GM23338 (cell line): ENCODE results near the gene SEPTIN8. TPM values are rescaled to one million over a fixed set of nuclear protein-coding genes. Genes with fewer than 3 reads are reported as not detected.

Experiments used
- ATAC-seq: fragments of 200-7000 bp; cut with Tn5 transposase; 3 replicates; pipeline ENCODE4 v1.9.1; 2020
- DNase-seq: peaks from one replicate; pipeline ENCODE4 v3.0.0-alpha.2; 2015; ENCODE audit warnings: low spot score
- H2AFZ ChIP-seq: fragments of 200-600 bp; sonication (generic); 2 replicates; pipeline ENCODE4 v1.8.0; 2016; ENCODE audit warnings: antibody characterized with exemption, mild to moderate bottlenecking, moderate library complexity
- H3F3A ChIP-seq: fragments of 200-600 bp; sonication (generic); replicated peaks from 2 replicates; pipeline ENCODE4 v1.8.0; 2017; ENCODE audit warnings: antibody characterized with exemption, mixed run types, low read depth
- H3K27ac ChIP-seq: fragments of 200-600 bp; sonication (generic); 2 replicates; pipeline ENCODE4 v1.6.1; 2016; ENCODE audit warnings: low read depth
- H3K27me3 ChIP-seq: fragments of 200-600 bp; sonication (generic); 2 replicates; pipeline ENCODE4 v1.8.0; 2016; ENCODE audit warnings: mild to moderate bottlenecking, mixed run types, moderate library complexity; ENCODE audit not compliant: insufficient read depth
- H3K36me3 ChIP-seq: fragments of 200-600 bp; sonication (generic); 2 replicates; pipeline ENCODE4 v1.8.0; 2016; ENCODE audit warnings: mild to moderate bottlenecking; ENCODE audit not compliant: insufficient read depth
- H3K4me1 ChIP-seq: fragments of 200-600 bp; sonication (generic); 2 replicates; pipeline ENCODE4 v1.8.0; 2016; ENCODE audit warnings: mild to moderate bottlenecking, moderate library complexity; ENCODE audit not compliant: insufficient read depth
- H3K4me2 ChIP-seq: fragments of 200-600 bp; sonication (generic); 2 replicates; pipeline ENCODE4 v1.7.1; 2017; ENCODE audit warnings: mixed run types
- H3K4me3 ChIP-seq: fragments of 200-600 bp; sonication (generic); 2 replicates; pipeline ENCODE4 v1.6.1; 2016; ENCODE audit warnings: mixed run types
- H3K79me2 ChIP-seq: fragments of 200-600 bp; sonication (generic); replicated peaks from 2 replicates; pipeline ENCODE4 v1.8.0; 2017; ENCODE audit warnings: mild to moderate bottlenecking; ENCODE audit not compliant: insufficient read depth
- H3K9me2 ChIP-seq: fragments of 200-600 bp; sonication (generic); 2 replicates; pipeline ENCODE4 v1.8.0; 2017; ENCODE audit not compliant: insufficient read depth
- H4K20me1 ChIP-seq: fragments of 200-600 bp; sonication (generic); replicated peaks from 2 replicates; pipeline ENCODE4 v1.8.0; 2017; ENCODE audit warnings: mild to moderate bottlenecking; ENCODE audit not compliant: insufficient read depth
- H3K27ac Mint-ChIP-seq: 2 replicates; pipeline ENCODE4 v1.8.0; 2020; ENCODE audit warnings: inconsistent platforms, mild to moderate bottlenecking, moderate library complexity, mixed read lengths
- H3K27me3 Mint-ChIP-seq: 3 replicates; pipeline ENCODE4 v1.8.0; 2022; ENCODE audit warnings: low read depth, mild to moderate bottlenecking, moderate library complexity, mixed read lengths, inconsistent platforms; ENCODE audit not compliant: insufficient read depth, poor library complexity
- H3K36me3 Mint-ChIP-seq: 3 replicates; pipeline ENCODE4 v1.8.0; 2021; ENCODE audit warnings: low read depth, mild to moderate bottlenecking, inconsistent platforms, moderate library complexity, mixed read lengths
- H3K4me1 Mint-ChIP-seq: 3 replicates; pipeline ENCODE4 v1.8.0; 2020; ENCODE audit warnings: mild to moderate bottlenecking, inconsistent platforms, mixed read lengths
- H3K4me3 Mint-ChIP-seq: 3 replicates; pipeline ENCODE4 v1.8.0; 2021; ENCODE audit warnings: moderate library complexity, mild to moderate bottlenecking, inconsistent platforms, mixed read lengths
- H3K9me3 Mint-ChIP-seq: 3 replicates; pipeline ENCODE4 v1.8.0; 2020; ENCODE audit warnings: moderate library complexity, mild to moderate bottlenecking, inconsistent platforms, mixed read lengths
- CREB1 ChIP-seq: fragments of 250-450 bp; sonication (Bioruptor Pico); IDR thresholded peaks from 2 replicates; pipeline ENCODE4 v1.5.0; 2020; ENCODE audit warnings: low read depth, mild to moderate bottlenecking, moderate library complexity
- CTCF ChIP-seq, 2 experiments: fragments of 200-600 bp in 1 of 2; sonication (generic) in 1 of 2; conservative IDR thresholded peaks; 2 replicates each; pipeline versions ENCODE4 v1.5.1 to v1.6.1; 2016 to 2017; ENCODE audit warnings: antibody characterized with exemption in 2 of 2, low read depth in 2 of 2, mild to moderate bottlenecking in 2 of 2, moderate library complexity in 1 of 2
- ETS1 ChIP-seq: IDR thresholded peaks from 2 replicates; pipeline ENCODE4 v1.6.1; 2016; ENCODE audit warnings: antibody characterized with exemption
- EZH2 ChIP-seq: fragments of 200-600 bp; sonication (generic); IDR thresholded peaks from one replicate; pipeline ENCODE4 v1.8.0; 2017; ENCODE audit warnings: antibody characterized with exemption, mild to moderate bottlenecking, low read depth; ENCODE audit not compliant: unreplicated experiment
- EZH2phosphoT487 ChIP-seq: fragments of 200-600 bp; sonication (generic); IDR thresholded peaks from one replicate; pipeline ENCODE4 v1.8.1; 2018; ENCODE audit warnings: antibody characterized with exemption; ENCODE audit not compliant: unreplicated experiment
- JUNB ChIP-seq: IDR thresholded peaks from one replicate; pipeline ENCODE4 v1.6.1; 2016; ENCODE audit warnings: antibody characterized with exemption; ENCODE audit not compliant: unreplicated experiment
- NANOG ChIP-seq: IDR thresholded peaks from 2 replicates; pipeline ENCODE4 v1.6.1; 2016; ENCODE audit warnings: antibody characterized with exemption, borderline replicate concordance
- POLR2AphosphoS5 ChIP-seq: IDR thresholded peaks from 2 replicates; pipeline ENCODE4 v1.6.1; 2016; ENCODE audit warnings: antibody characterized with exemption, low read depth
- REST ChIP-seq: IDR thresholded peaks from one replicate; pipeline ENCODE4 v1.6.1; 2018; ENCODE audit warnings: antibody characterized with exemption; ENCODE audit not compliant: unreplicated experiment
- STAT1 ChIP-seq: IDR thresholded peaks from one replicate; pipeline ENCODE4 v1.6.1; 2016; ENCODE audit warnings: antibody characterized with exemption; ENCODE audit not compliant: unreplicated experiment
- ZNF114 ChIP-seq: fragments of 250-450 bp; sonication (Bioruptor Pico); IDR thresholded peaks from 2 replicates; pipeline ENCODE4 v1.5.0; 2020; ENCODE audit warnings: mild to moderate bottlenecking, moderate library complexity
- ZNF331 ChIP-seq: fragments of 250-450 bp; sonication (Bioruptor Pico); IDR thresholded peaks from 2 replicates; pipeline ENCODE4 v1.5.0; 2020; ENCODE audit warnings: low read depth, mild to moderate bottlenecking, moderate library complexity
- ZNF462 ChIP-seq: fragments of 250-450 bp; sonication (Bioruptor Pico); IDR thresholded peaks from 2 replicates; pipeline ENCODE4 v1.5.0; 2020; ENCODE audit warnings: mild to moderate bottlenecking, moderate library complexity
- polyA plus RNA-seq: library from polyadenylated mRNA; unstranded; fragments of >200 nt; fragmentation: Nextera tagmentation; extraction: Ambion mirVana; gene quantifications from 2 replicates; pipeline ENCODE4 v1.2.1, GENCODE V29; 2016
- total RNA-seq: library from RNA; depleted of rRNA; stranded (reverse); fragments of >200 nt; shearing (Covaris generic); gene quantifications from 2 replicates; pipeline ENCODE4 v1.2.3, GENCODE V29; 2014

Gene SEPTIN8
- total and polyA plus RNA-seq, 2 experiments from 2014 or later: 8.8 to 45.0 TPM

GRCh38 chr5:132773601-132774355, 3.3 kb downstream of the SEPTIN8 start:
- Mint-ChIP-seq H3K4me3 (no peak overlapping the region), H3K9me3 (no peaks in the 10 kb centered on the region), H3K27ac (no peak overlapping the region), H3K27me3 (peaks cover 27% of the 10 kb centered on the region), H3K36me3 (no peaks in the 10 kb centered on the region; the same call in 2 of the 3 replicates), H3K4me1 (peaks cover 34% of the 10 kb centered on the region)
- TF ChIP-seq REST: no peak
- TF ChIP-seq ZNF331 (CRISPR knock-in tag): no peak
- no peak for TF ChIP-seq CTCF (conservative IDR thresholded peaks at IDR 0.05; ENCODE audit: low read depth in 2 of 2)
- no peak for TF ChIP-seq ETS1
- TF ChIP-seq NANOG: no peak
- no peak for TF ChIP-seq STAT1
- TF ChIP-seq ZNF462 (CRISPR knock-in tag): no peak
- TF ChIP-seq EZH2phosphoT487: no peak
- TF ChIP-seq ZNF114 (CRISPR knock-in tag): no peak
- no peak for TF ChIP-seq EZH2
- TF ChIP-seq POLR2AphosphoS5: no peak
- no peak for TF ChIP-seq CREB1 (CRISPR knock-in tag)
- no peak for TF ChIP-seq JUNB
- Histone ChIP-seq H2AFZ (no peak overlapping the region), H3K27ac (no peak overlapping the region), H3K4me1 (peaks cover 25% of the 10 kb centered on the region), H3K79me2 (peaks cover 4% of the 10 kb centered on the region; the same call in 1 of the 2 replicates), H3K27me3 (peaks cover 32% of the 10 kb centered on the region), H3K36me3 (no peaks in the 10 kb centered on the region), H3K4me3 (no peak overlapping the region), H3K4me2 (no peak overlapping the region), H3K9me2 (peaks cover 2% of the 10 kb centered on the region; the same call in 1 of the 2 replicates), H4K20me1 (0 out of 2 replicates have a peak, but pooled peaks cover 4% of the 10 kb centered on the region), H3F3A (no peaks in the 10 kb centered on the region)
- DNase-seq (no peak), ATAC-seq (no peak)
